ENCODE data around the gene TAGAP.
"Not testable (repeated sequence)": the region's sequence is repeated elsewhere in the genome, so short reads cannot be mapped to it uniquely, and the experiment has no call there.

Gene TAGAP

DNA sequence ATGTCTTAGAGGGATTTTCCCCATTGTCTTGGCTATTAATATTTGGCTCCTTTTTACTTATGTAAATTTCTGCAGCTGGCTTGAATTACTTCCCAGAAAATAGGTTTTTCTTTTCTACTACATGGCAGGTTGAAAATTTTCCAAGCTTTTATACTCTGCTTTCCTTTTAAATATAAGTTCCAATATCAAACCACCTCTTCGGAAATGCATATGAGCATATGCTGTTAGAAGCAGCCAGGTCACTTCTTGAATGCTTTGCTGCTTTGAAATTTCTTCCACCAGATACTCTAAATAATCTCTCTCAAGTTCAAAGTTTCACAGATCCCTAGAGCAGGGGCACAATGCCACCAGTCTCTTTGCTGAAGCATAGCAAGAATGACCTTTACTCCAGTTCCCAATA lies 19.6 kb downstream of the TAGAP start:
- H3K4me3 ChIP-seq (ENCODE audit: low read depth, low read length); DNase-seq (ENCODE audit: low read depth): not testable (repeated sequence)

GRCh38 chr6:159023893-159024292 lies 20.9 kb downstream of the TAGAP start:
- DNase-seq (ENCODE audit: low read depth): no peak
- H3K4me3 ChIP-seq (ENCODE audit: low read depth, low read length): no peak overlapping the region

- no peak overlapping the region for H3K4me3 ChIP-seq (ENCODE audit: low read depth, low read length)
These were observed 24.8 kb downstream of the TAGAP start for GRCh38 chr6:159020011-159020410.

GRCh38 chr6:159017757-159018559 lies 26.8 kb downstream of the TAGAP start:
- no peak overlapping the region for H3K4me3 ChIP-seq (ENCODE audit: low read depth, low read length)
- DNase-seq (ENCODE audit: low read depth): no peak

More at GRCh38 chr6:159020011-159020410, 24.8 kb downstream of the TAGAP start:
- no peak for DNase-seq (ENCODE audit: low read depth)

DNA sequence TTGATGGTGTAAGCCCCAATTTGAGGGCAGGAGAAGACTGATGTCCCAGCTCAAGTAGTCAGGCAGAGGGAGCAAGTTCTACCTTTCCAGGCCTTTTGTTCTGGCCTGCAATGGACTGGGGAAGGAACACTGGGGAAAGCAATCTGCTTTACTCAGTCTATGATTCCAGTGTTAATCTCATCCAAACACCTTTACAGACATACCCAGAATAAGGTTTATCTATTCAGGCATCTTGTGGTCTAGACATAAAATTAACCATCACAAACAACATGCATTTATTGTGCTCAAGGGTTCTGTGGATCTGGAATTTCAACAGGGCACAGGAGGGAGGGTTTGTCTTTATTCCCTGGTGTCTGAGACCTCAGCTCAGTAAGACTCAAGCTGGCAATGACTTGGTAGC lies 30.4 kb downstream of the TAGAP start:
- DNase-seq (ENCODE audit: low read depth): no peak
- no peak overlapping the region for H3K4me3 ChIP-seq (ENCODE audit: low read depth, low read length)

GRCh38 chr6:159013229-159013628 lies 31.6 kb downstream of the TAGAP start:
- no peak for DNase-seq (ENCODE audit: low read depth)

GRCh38 chr6:159012201-159012600 lies 32.6 kb downstream of the TAGAP start:
- DNase-seq (ENCODE audit: low read depth): no peak
- no peak overlapping the region for H3K4me3 ChIP-seq (ENCODE audit: low read depth, low read length)

More at GRCh38 chr6:159013229-159013628, 31.6 kb downstream of the TAGAP start:
- H3K4me3 ChIP-seq (ENCODE audit: low read depth, low read length): no peak overlapping the region

GRCh38 chr6:159010037-159010612 lies 34.7 kb downstream of the TAGAP start:
- H3K4me3 ChIP-seq (ENCODE audit: low read depth, low read length); DNase-seq (ENCODE audit: low read depth): not testable (repeated sequence)

- no peak for DNase-seq (ENCODE audit: low read depth)
- no peak overlapping the region for H3K4me3 ChIP-seq (ENCODE audit: low read depth, low read length)
These were observed 36.0 kb downstream of the TAGAP start for GRCh38 chr6:159008656-159009288.

- no peak for DNase-seq (ENCODE audit: low read depth)
- H3K4me3 ChIP-seq (ENCODE audit: low read depth, low read length): no peak overlapping the region
These were observed 37.3 kb downstream of the TAGAP start for GRCh38 chr6:159007510-159007909.

DNA sequence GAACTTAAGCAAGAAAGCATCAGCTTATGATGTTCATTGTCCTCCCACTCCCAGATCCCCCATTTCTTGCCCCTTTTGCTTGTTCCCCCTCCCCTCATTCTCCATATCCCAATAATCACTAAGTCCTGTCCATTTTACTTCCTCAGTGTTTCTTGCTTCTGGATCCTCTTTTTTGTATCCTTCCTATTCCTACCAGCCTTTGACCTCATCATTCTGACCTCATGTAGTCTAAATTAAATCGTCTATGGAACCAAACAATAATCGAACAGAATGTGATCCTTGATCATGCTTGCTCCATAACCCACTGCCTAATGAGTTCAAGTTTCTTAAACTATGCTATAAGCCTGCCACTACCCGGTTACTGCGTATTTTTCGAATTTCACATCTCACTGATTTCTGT lies 39.4 kb downstream of the TAGAP start:
- no peak for DNase-seq (ENCODE audit: low read depth)

DNA sequence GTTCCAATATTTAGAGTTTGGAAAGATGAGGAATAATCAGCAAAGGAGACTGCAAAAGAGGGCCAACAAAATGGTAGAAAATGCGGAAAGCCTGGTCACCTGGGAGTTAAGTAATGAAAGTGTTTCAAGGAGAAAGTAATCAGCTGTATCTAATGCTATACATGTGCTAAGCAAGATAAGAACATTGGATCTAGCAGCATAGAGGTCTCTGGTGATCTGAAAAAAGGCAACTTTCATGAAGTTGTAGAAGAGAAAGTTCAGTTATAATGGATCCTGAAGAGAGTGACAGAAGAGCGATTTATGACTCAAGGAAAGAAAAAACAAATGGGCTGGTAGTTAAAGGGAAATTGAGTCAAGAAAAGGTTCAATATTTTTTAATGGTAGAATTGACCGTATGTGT lies 40.2 kb downstream of the TAGAP start:
- H3K4me3 ChIP-seq (ENCODE audit: low read depth, low read length): no peak overlapping the region

More for the DNA sequence above, 39.4 kb downstream of the TAGAP start:
- H3K4me3 ChIP-seq (ENCODE audit: low read depth, low read length): no peak overlapping the region

GRCh38 chr6:159002432-159003155 lies 42.2 kb downstream of the TAGAP start:
- no peak overlapping the region for H3K4me3 ChIP-seq (ENCODE audit: low read depth, low read length)
- no peak for DNase-seq (ENCODE audit: low read depth)

More for the DNA sequence above, 40.2 kb downstream of the TAGAP start:
- no peak for DNase-seq (ENCODE audit: low read depth)

GRCh38 chr6:158999666-159000403 lies 45.0 kb downstream of the TAGAP start, which contains the start of gene RSPH3:
RSPH3 (minus strand) TSS chr6:159000202; CDS start chr6:158999550, 652 bp downstream.
- H3K4me3 ChIP-seq (ENCODE audit: low read depth, low read length): peak within 1 kb of the TSS; percentile 79
- DNase-seq (ENCODE audit: low read depth): peak; percentile 71

GRCh38 chr6:158999154-158999665 lies 45.6 kb downstream of the TAGAP start:
- H3K4me3 ChIP-seq (ENCODE audit: low read depth, low read length): peak overlapping the region; percentile 79
- DNase-seq (ENCODE audit: low read depth): no peak

- DNase-seq (ENCODE audit: low read depth): no peak
- H3K4me3 ChIP-seq (ENCODE audit: low read depth, low read length): no peak overlapping the region
These were observed 47.9 kb downstream of the TAGAP start for GRCh38 chr6:158996856-158997255.

DNA sequence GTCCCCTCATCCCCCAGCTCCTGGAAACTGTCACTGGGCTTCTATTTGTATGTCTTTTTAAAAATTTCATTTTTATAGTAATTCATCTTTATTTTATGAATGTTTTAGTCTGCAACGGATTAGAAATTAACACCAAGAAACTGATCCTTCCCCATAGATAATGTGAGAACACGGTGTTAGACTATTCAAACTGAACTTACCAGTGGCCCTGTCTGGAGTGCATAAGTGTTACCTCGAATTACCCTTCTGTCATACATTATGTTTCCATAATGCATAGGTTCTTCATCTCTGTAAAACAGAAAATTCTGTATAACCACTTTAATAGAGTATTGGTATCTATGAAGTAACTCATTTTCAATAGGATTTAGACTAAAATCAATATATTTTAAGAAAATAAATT lies 51.2 kb downstream of the TAGAP start:
- no peak for DNase-seq (ENCODE audit: low read depth)
- no peak overlapping the region for H3K4me3 ChIP-seq (ENCODE audit: low read depth, low read length)

- H3K4me3 ChIP-seq (ENCODE audit: low read depth, low read length): no peak overlapping the region
- DNase-seq (ENCODE audit: low read depth): no peak
These were observed 53.6 kb downstream of the TAGAP start for GRCh38 chr6:158991017-158991723.
